Measurements from ENCODE around the gene PDLIM1. TPM values are rescaled to one million over a fixed set of nuclear protein-coding genes. Genes with fewer than 3 reads are reported as not detected.

The PDLIM1 gene
- total and polyA plus RNA-seq, 2 of the 8 experiments (the other 6 are each of a cell fraction or from before 2014, with no cell fraction given), result 169 to 245 TPM

DNA sequence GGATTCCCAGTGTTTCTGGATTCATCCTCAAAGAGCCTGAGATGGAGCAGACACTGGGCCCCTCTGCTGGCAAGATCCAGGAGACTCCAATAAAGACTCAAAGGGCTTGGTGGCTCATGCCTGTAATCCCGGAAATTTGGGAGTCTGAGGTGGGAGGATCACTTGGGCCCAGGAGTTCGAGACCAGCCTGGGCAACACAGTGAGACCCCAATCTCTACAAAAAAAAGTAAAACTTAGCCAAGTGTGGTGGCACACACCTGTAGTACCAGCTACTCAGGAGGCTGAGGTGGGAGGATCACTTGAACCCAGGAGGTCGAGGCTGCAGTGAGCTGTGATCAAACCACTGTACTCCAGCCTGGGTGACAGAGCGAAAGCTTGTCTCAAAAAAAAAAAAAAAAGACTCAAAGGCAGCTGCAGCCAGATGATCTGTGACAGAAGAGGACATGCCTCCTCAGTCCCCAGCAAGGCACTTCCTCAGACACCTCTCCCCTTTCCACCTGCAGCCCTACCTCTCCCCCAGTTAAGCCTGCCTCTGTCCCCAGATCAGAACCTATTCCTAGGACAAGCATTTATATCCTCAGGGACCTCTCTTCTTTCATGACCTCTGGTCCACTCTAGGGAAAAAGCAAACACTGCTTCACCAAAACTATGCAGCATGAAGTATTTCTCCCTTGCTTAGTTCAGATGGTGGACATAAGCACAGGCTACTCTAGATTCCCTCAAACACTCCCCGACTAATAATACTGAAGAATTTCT, 27.9 kb downstream of the PDLIM1 start:
- no peak overlapping the region for H2AFZ ChIP-seq (ENCODE audit: low read length)
- peak overlapping the region; percentile 73 for H2BK15ac ChIP-seq (ENCODE audit: low read length)
- H3K4me3 ChIP-seq (ENCODE audit: extremely low read depth in 1 of 4, insufficient read depth in 2 of 4, low read depth in 3 of 4, low read length in 4 of 4), result no peak overlapping the region
- H2BK20ac ChIP-seq (ENCODE audit: low read length), result peak overlapping the region; percentile 21; the same call in 1 of the 2 replicates
- no peak overlapping the region for H3K4ac ChIP-seq (replicated peaks; ENCODE audit: insufficient read length, low read depth, low read length)
- no peak overlapping the region for H3K27ac ChIP-seq (ENCODE audit: low read depth, low read length)
- H3K23ac ChIP-seq (ENCODE audit: insufficient read length), result no peak overlapping the region
- no peak overlapping the region for H3K14ac ChIP-seq (ENCODE audit: insufficient read length)
- peak overlapping the region; percentile 61 for H4K91ac ChIP-seq (replicated peaks; ENCODE audit: insufficient read length, low read length)
- no peak overlapping the region for H3K4me2 ChIP-seq (ENCODE audit: insufficient read depth in 1 of 2, low read depth in 2 of 2, low read length in 2 of 2)
- peak overlapping the region; percentile 37; the same call in 1 of the 2 replicates for H2BK5ac ChIP-seq (ENCODE audit: low read depth, low read length)
- H3K56ac ChIP-seq (replicated peaks; ENCODE audit: insufficient read length, low read depth, low read length), result no peak overlapping the region
- CTCF ChIA-PET (ENCODE audit: partially characterized antibody), result interaction anchor here (0.6 to 7.3 kb wide), 3 partner anchors 16 to 99 kb away, joined by 3 to 52 read pairs (median 6); no protein-coding TSS in a partner anchor
- peak overlapping the region; percentile 91; the same call in 1 of the 2 replicates for H2AK5ac ChIP-seq (ENCODE audit: low read depth, low read length)
- H3K27me3 ChIP-seq (replicated peaks in 1 of 4; ENCODE audit: control insufficient read depth in 3 of 4, extremely low read depth in 1 of 4, insufficient read depth in 3 of 4, low read length in 3 of 4), result no peaks in the 10 kb centered on the region
- H3K36me3 ChIP-seq (ENCODE audit: control insufficient read depth in 2 of 4, insufficient read depth in 4 of 4, low read length in 3 of 4), result peaks cover 8 to 81% (median 29%) of the 10 kb centered on the region in 4 experiments
- peaks cover 2% of the 10 kb centered on the region; the same call in 1 of the 2 replicates for H3K79me1 ChIP-seq (ENCODE audit: low read depth, low read length)
- TF ChIP-seq RBBP5 (IDR thresholded peaks at IDR 0.05; ENCODE audit: borderline replicate concordance, low read depth, low read length) (no peak), CHD2 (IDR thresholded peaks at IDR 0.05; ENCODE audit: low read length) (no peak), HDAC2 (IDR thresholded peaks at IDR 0.05; ENCODE audit: borderline replicate concordance in 1 of 2, low read depth in 2 of 2, low read length in 2 of 2) (no peak), SIRT6 (IDR thresholded peaks at IDR 0.05; ENCODE audit: low read length) (no peak)
- TF ChIP-seq, protein P1, sequence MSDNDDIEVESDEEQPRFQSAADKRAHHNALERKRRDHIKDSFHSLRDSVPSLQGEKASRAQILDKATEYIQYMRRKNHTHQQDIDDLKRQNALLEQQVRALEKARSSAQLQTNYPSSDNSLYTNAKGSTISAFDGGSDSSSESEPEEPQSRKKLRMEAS (IDR thresholded peaks at IDR 0.05), result no peak
- FAIRE-seq, result no peak
- H4K20me1 ChIP-seq (replicated peaks in 1 of 2; ENCODE audit: control insufficient read depth in 1 of 2, insufficient read depth in 2 of 2, low read length in 2 of 2), result no peaks in the 10 kb centered on the region
- POLR2A ChIA-PET (ENCODE audit: partially characterized antibody), result interaction anchor here (1.8 kb wide), 1 partner anchor 32 kb away, joined by 5 read pairs; no protein-coding TSS in a partner anchor
- DNase-seq (ENCODE audit: low read depth in 1 of 2, low spot score in 2 of 2), result peak in 1 of 2 experiments; percentile 27
- peaks cover 0 to 5% of the 10 kb centered on the region in 2 experiments; a peak in 1 of 4 replicates for H3K79me2 ChIP-seq (ENCODE audit: control insufficient read depth in 1 of 2, insufficient read depth in 2 of 2, low read length in 2 of 2)
- H3K18ac ChIP-seq (ENCODE audit: extremely low read depth, low read length), result no peak overlapping the region; the same call in 1 of the 2 replicates
- WGBS, 2 experiments (ENCODE audit: extremely low coverage in 1 of 2, insufficient coverage in 1 of 2, insufficient read length in 1 of 2, insufficient replicate concordance in 2 of 2, low coverage in 1 of 2, low lambda C conversion rate in 2 of 2, missing lambda C conversion rate in 1 of 2), result 78% methylated on average over 5 of the region's 5 CpGs; no CpG with 5 or more reads in 1 of the 2 experiments
- no peak overlapping the region for H2BK120ac ChIP-seq (replicated peaks; ENCODE audit: low read depth, low read length)
- H3K9me3 ChIP-seq (ENCODE audit: insufficient read depth in 2 of 2, low read depth in 1 of 2, low read length in 1 of 2), result no peaks in the 10 kb centered on the region
- no peaks in the 10 kb centered on the region for H3K23me2 ChIP-seq (ENCODE audit: low read depth, low read length)
- H3K9ac ChIP-seq (replicated peaks in 1 of 4; ENCODE audit: extremely low read depth in 1 of 4, low read depth in 3 of 4, low read length in 3 of 4), result no peak overlapping the region
- no peak overlapping the region for H4K5ac ChIP-seq (ENCODE audit: insufficient read length, low read depth, low read length)
- 0 out of 2 replicates have a peak overlapping the region, but pooled peaks have one; percentile 10 for H2BK12ac ChIP-seq (ENCODE audit: low read depth, low read length)
- H4K8ac ChIP-seq (ENCODE audit: extremely low read depth, insufficient read depth, low read length), result no peak overlapping the region
- H3K4me1 ChIP-seq (replicated peaks in 1 of 4; ENCODE audit: control insufficient read depth in 3 of 4, insufficient read depth in 4 of 4, low read length in 3 of 4), result peaks cover 5 to 28% (median 15%) of the 10 kb centered on the region in 4 experiments

Data from H1 (cell line).